ENCODE measurements around the gene RGS9.

The RGS9 gene

DNA sequence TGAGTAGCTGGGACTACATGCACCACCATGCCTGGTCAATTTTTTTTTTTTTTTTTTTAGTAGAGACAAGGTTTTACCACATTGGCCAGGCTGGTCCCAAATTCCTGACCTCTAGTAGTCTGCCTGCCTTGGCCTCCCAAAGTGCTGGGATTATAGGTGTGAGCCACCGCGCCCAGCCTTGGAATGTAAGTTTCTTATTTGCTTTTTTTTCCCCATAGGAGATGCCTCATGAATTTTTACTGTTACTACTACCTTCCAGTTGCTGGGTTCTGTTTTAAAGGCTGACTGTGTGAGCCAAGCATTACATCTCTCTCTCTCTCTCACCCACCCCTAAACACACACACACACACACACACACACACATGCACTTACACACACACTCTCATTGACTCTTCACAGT is 112.6 kb downstream of the RGS9 start:
- no peaks in the 10 kb centered on the region for H3K36me3 ChIP-seq (ENCODE audit: control insufficient read depth, insufficient read depth, low read length)
- TF ChIP-seq, protein P1, sequence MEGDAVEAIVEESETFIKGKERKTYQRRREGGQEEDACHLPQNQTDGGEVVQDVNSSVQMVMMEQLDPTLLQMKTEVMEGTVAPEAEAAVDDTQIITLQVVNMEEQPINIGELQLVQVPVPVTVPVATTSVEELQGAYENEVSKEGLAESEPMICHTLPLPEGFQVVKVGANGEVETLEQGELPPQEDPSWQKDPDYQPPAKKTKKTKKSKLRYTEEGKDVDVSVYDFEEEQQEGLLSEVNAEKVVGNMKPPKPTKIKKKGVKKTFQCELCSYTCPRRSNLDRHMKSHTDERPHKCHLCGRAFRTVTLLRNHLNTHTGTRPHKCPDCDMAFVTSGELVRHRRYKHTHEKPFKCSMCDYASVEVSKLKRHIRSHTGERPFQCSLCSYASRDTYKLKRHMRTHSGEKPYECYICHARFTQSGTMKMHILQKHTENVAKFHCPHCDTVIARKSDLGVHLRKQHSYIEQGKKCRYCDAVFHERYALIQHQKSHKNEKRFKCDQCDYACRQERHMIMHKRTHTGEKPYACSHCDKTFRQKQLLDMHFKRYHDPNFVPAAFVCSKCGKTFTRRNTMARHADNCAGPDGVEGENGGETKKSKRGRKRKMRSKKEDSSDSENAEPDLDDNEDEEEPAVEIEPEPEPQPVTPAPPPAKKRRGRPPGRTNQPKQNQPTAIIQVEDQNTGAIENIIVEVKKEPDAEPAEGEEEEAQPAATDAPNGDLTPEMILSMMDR (IDR thresholded peaks at IDR 0.05; ENCODE audit: insufficient read depth, low read length, poor library complexity, severe bottlenecking): no peak
- H3K27me3 ChIP-seq (replicated peaks; ENCODE audit: control insufficient read depth, insufficient read depth, low read length): peaks cover 2% of the 10 kb centered on the region
- no peak for DNase-seq (ENCODE audit: extremely low read depth, insufficient read length)
- H3K4me3 ChIP-seq (replicated peaks; ENCODE audit: low read depth, low read length): no peak overlapping the region

DNA sequence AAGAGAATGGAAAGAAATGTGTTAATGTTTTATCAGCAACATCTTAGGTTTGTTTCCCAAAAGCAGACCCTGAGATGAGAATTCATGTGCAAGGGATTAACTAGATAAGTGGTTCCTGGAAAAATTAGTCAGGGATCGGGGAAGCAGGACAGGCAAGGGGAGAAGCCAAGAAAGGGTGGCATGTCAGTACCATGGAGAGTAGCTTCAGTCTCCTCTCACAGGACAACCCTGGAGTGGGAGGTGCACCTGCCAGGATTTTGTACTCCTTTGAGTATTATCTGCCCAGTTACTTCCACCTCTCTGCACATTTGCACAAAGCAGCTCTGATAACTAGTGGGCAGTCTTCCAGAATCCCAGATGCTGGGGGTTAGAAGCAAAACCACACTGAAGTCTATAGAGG is 117.0 kb downstream of the RGS9 start:
- Histone ChIP-seq H3K27me3 (replicated peaks; ENCODE audit: control insufficient read depth, insufficient read depth, low read length) (peaks cover 2% of the 10 kb centered on the region), H3K4me3 (replicated peaks; ENCODE audit: low read depth, low read length) (no peak overlapping the region), H3K36me3 (ENCODE audit: control insufficient read depth, insufficient read depth, low read length) (no peaks in the 10 kb centered on the region)
- TF ChIP-seq, protein P1 (IDR thresholded peaks at IDR 0.05; ENCODE audit: insufficient read depth, low read length, poor library complexity, severe bottlenecking): no peak
- no peak for DNase-seq (ENCODE audit: extremely low read depth, insufficient read length)

DNA sequence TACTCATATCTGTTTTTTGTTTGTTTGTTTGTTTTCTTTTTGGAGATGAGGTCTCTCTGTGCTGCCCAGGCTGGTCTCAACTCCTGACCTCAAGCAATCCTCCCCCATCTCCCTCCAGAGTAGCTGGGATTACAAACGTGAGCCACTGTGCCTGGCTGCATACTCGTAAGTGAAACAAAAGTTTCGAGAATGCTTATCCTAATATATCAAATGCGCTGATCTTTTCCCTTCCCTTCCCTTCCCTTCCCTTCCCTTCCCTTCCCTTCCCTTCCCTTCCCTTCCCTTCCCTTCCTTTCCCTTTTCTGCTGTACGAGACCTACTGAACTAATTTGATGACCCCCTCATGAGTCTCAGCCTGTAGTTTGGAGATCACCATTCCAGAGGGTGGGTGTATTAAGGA is 122.1 kb downstream of the RGS9 start:
- no peak for DNase-seq (ENCODE audit: extremely low read depth, insufficient read length)
- H3K4me3 ChIP-seq (replicated peaks; ENCODE audit: low read depth, low read length): no peak overlapping the region
- TF ChIP-seq, protein P1 (IDR thresholded peaks at IDR 0.05; ENCODE audit: insufficient read depth, low read length, poor library complexity, severe bottlenecking): no peak
- H3K36me3 ChIP-seq (ENCODE audit: control insufficient read depth, insufficient read depth, low read length): no peaks in the 10 kb centered on the region
- H3K27me3 ChIP-seq (replicated peaks; ENCODE audit: control insufficient read depth, insufficient read depth, low read length): peaks cover 1% of the 10 kb centered on the region; the same call in 1 of the 2 replicates

DNA sequence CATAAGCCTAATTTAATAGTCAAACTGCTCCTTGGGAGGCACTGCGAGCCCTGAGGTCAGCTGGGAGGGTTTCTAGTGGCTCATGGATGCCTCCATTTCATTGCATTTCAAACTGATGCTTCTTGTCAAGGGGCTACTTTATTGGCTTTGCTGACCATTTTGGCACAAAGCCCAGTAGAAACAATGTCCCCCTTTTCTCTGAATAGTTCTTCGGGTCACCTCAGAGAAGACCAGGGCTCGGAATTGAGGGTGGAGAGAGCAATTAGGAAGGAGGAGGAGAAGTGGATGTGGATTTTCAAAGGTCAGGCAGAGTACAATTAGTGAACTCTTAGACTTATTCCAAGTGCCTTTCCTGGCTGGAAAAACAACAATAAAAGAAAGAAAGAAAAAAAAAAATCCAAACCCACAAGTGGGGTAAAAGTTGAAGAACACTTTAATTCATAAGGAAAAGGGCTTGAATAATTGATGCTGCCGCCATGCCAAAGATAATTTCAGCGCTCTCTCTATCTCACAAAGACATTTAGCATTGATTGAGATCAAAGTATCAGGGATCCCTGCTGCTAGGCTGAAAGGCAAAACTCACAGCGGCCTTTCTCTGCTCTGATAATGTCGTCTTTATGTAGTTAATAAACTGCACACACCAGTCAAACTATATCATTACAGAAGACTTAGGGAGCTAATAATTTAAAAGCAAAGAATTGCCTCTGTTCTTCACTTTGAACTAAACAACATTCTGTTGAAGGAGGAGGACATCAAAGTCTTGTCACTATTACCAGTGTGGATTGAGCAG is 122.7 kb downstream of the RGS9 start:
- TF ChIP-seq, protein P1 (IDR thresholded peaks at IDR 0.05; ENCODE audit: insufficient read depth, low read length, poor library complexity, severe bottlenecking): no peak
- peaks cover 1% of the 10 kb centered on the region; the same call in 1 of the 2 replicates for H3K27me3 ChIP-seq (replicated peaks; ENCODE audit: control insufficient read depth, insufficient read depth, low read length)
- no peak overlapping the region for H3K4me3 ChIP-seq (replicated peaks; ENCODE audit: low read depth, low read length)
- no peaks in the 10 kb centered on the region for H3K36me3 ChIP-seq (ENCODE audit: control insufficient read depth, insufficient read depth, low read length)
- no peak for DNase-seq (ENCODE audit: extremely low read depth, insufficient read length)

DNA sequence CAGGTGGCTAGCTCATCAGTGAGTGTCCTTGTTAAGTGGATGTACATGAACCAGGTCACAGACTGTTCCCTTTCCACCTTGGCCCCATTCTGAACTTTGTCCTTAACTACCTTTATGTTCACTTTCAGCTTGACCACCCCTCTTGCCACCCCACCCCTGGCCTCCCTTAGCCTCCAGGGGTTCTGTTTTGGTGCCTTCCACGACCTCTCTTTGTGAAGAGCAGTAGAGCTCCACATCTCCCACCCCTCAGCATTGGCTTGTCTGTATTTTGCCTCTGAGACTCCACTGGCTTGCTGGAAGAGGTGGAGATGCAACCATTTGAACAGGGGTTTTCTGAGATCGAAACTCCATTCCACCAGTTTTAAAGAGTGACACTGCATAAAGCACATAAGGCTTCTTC is 123.5 kb downstream of the RGS9 start:
- H3K27me3 ChIP-seq (replicated peaks; ENCODE audit: control insufficient read depth, insufficient read depth, low read length): peaks cover 1% of the 10 kb centered on the region; the same call in 1 of the 2 replicates
- no peak for DNase-seq (ENCODE audit: extremely low read depth, insufficient read length)
- TF ChIP-seq, protein P1 (IDR thresholded peaks at IDR 0.05; ENCODE audit: insufficient read depth, low read length, poor library complexity, severe bottlenecking): no peak

More for the DNA sequence above, 123.5 kb downstream of the RGS9 start:
- H3K36me3 ChIP-seq (ENCODE audit: control insufficient read depth, insufficient read depth, low read length): no peaks in the 10 kb centered on the region
- H3K4me3 ChIP-seq (replicated peaks; ENCODE audit: low read depth, low read length): no peak overlapping the region

All from GM06990 (cell line).